ENCODE data around the gene FGFR2.

The FGFR2 gene

DNA sequence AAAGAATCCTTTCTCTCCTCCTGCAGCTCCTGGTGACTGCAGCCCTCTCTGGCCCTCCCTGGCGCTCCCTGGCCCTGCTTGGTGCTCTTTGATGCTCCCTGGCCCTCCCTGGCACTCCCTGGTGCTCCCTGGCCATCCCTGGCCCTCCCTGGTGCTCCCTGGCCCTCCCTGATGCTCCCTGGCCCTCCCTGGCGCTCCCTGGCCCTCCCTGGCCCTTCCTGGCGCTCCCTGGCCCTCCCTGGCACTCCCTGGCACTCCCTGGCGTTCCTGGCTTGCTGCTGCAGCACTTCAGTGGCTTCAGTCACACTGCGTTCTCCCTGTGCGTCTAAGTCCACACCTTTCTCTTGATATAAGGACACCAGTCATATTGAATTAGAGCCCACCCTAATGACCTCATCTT is 15.2 kb upstream of the FGFR2 start:
- TF ChIP-seq, protein P1, sequence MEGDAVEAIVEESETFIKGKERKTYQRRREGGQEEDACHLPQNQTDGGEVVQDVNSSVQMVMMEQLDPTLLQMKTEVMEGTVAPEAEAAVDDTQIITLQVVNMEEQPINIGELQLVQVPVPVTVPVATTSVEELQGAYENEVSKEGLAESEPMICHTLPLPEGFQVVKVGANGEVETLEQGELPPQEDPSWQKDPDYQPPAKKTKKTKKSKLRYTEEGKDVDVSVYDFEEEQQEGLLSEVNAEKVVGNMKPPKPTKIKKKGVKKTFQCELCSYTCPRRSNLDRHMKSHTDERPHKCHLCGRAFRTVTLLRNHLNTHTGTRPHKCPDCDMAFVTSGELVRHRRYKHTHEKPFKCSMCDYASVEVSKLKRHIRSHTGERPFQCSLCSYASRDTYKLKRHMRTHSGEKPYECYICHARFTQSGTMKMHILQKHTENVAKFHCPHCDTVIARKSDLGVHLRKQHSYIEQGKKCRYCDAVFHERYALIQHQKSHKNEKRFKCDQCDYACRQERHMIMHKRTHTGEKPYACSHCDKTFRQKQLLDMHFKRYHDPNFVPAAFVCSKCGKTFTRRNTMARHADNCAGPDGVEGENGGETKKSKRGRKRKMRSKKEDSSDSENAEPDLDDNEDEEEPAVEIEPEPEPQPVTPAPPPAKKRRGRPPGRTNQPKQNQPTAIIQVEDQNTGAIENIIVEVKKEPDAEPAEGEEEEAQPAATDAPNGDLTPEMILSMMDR (IDR thresholded peaks at IDR 0.05; ENCODE audit: control extremely low read depth, extremely low read depth, low read depth, missing control alignments): no peak
- CTCF ChIA-PET: interaction anchor here (1.5 kb wide), 1 partner anchor 670 kb away, joined by 4 read pairs; no protein-coding TSS in a partner anchor
- POLR2A ChIA-PET: no interaction called here
- DNase-seq (ENCODE audit: extremely low spot score): no peak

DNA sequence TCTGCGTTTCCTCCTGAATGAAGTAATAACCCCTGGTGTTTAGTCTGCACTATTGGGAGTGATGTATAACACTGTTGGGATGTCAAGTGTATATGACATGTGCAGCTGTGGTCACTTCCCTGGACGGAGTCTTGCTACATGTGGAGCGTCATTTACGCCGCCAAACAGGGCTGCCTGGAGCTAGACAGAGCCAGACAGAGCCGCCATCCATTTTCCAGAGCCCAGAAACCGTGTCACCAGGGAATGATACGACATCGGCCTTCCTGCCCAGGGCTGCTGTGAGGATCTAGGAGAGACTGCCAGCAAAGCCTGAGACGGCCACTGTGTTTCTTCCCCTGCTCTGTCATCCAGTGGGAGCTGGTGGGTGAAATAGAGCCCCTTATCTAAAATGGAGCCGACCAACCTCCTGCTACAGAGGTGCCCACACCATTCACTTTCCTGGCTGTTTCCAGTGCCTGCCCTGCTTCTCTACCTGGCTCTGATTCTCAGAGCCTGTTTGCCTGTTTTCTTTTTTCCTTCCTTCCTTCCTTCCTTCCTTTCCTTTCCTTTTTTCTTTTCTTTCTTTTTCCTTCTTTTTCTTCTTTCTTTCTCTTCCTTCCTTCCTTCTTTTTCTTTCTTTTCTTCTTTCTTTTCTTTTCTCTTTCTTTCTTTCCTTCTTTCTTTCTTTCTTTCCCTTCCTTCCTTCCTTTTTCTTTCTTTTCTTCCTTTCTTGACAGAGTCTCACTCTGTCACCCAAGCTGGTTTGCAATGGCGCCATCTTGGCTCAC is 13.3 kb upstream of the FGFR2 start:
- POLR2A ChIA-PET: no interaction called here
- CTCF ChIA-PET: interaction anchor here (1.1 to 1.8 kb wide), 4 partner anchors 11 to 662 kb away, joined by 3 to 8 read pairs (median 4); no protein-coding TSS in a partner anchor
- TF ChIP-seq, protein P1 (IDR thresholded peaks at IDR 0.05; ENCODE audit: control extremely low read depth, extremely low read depth, low read depth, missing control alignments): no peak
- no peak for DNase-seq (ENCODE audit: extremely low spot score)

DNA sequence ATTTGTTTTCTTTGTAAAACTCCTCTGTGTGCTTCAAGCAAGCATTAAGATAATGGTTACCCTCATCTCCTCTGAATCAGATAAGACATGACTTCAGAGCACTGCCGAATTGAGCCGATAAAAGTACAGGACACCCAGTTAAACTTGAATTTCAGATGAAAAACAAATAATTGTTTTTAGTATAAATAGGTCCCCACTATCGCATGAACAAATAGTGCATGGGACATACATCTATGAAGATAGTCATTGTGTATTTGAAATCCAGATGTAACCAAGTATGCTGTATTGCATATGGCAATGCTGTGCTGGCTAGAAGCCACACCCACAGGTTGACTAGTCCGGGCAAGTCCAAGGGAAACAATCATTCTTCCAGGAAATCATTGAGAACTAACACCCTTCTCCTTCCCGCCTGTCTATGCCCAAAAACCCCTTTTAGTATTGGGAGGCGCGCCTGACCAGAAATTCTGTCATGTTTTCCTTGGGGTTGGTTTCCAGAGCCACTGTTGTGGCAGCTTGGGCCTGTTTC is 12.6 kb upstream of the FGFR2 start:
- no peak for DNase-seq (ENCODE audit: extremely low spot score)
- POLR2A ChIA-PET: no interaction called here
- CTCF ChIA-PET: interaction anchor here (0.8 to 1.8 kb wide), 4 partner anchors 10 to 662 kb away, joined by 3 to 8 read pairs (median 4); no protein-coding TSS in a partner anchor
- TF ChIP-seq, protein P1 (IDR thresholded peaks at IDR 0.05; ENCODE audit: control extremely low read depth, extremely low read depth, low read depth, missing control alignments): no peak

DNA sequence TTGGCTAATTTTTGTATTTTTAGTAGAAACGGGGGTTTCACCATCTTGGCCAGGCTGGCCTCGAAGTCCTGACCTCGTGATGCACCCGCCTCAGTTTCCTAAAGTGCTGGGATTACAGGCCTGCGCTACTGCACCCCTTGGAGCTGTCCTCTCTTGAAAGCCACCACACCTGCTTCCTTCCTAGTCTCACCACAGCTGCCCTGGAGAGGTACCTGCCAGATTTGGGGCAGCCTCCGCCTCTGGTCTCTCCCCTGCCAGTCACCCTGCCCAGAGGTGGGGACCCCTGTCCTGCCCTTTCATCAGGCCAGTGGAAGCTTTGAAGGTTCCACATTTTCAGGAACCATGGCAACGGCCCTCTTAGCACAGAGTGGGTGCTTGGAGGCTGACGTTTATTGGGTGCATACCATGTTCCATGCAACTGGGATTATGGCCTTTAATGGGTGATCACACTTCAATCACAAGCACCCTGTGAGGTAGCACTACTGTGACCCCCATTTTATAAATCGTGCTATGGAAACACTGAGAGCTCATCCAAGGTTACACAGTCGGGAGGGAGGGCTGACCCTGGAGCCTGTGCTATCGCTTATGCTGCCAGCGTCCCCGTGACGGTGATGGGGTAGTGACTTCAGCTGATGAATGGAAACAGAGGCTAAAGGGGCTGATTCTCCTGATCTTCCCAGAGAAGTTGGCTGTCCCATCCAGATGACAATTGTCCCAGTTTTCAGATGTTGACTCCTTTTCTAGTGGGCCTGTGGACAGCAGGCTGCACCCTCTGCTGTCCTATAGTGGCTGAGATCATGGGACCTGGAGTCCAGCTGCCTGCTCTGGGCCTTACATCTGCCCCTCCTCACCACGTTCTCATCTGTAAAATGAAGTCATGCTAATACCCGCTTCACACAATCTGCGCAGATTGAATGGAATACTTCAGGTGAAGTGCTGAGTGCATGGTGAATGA is 11.5 kb upstream of the FGFR2 start:
- TF ChIP-seq, protein P1 (IDR thresholded peaks at IDR 0.05; ENCODE audit: control extremely low read depth, extremely low read depth, low read depth, missing control alignments): no peak
- POLR2A ChIA-PET: no interaction called here
- CTCF ChIA-PET: interaction anchor here (0.8 to 2.6 kb wide), 6 partner anchors 9 to 664 kb away, joined by 3 to 10 read pairs (median 6); no protein-coding TSS in a partner anchor
- no peak for DNase-seq (ENCODE audit: extremely low spot score)

DNA sequence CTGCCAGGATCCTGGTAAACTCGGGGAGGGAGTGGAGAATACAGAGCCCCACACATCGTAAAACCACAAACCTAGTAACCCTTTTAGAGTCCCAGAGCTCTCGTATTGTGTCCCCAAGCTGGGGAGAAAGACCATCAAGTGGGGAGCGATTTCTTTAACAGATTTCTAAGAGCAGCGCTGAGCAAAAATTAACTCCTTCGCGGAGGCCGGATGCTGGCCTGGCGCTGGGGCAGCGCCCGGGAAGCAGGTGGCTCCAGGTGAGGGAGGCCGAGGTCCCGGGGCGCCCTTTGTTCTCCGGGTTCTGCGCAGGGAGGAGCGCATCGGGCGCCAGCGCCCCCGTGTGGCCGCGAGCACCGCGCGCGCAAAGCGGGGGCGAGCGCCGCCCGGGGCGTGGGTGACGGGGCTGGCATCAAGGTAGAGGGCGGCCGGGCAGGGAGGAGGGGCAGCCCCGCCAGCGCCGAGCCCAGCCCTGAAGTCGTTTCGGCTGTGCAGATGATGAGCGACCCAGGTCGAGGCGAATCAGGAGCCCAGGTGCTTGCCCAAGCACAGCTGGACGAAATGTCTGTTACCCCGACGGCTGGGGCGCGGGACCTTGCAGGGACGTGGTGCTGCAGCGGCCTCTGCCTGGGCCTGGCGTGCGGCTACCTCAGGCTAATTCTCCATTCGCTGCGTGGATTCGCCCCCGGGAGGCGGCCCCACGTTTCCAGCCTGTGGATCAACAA is 10.4 kb upstream of the FGFR2 start:
- DNase-seq (ENCODE audit: extremely low spot score): peak; percentile 79
- ChIA-PET CTCF (interaction anchor here (1.1 to 2.6 kb wide), 5 partner anchors 9 to 663 kb away, joined by 4 to 10 read pairs (median 5); partner anchors contain the start of gene FGFR2), POLR2A (no interaction called here)
- TF ChIP-seq, protein P1 (IDR thresholded peaks at IDR 0.05; ENCODE audit: control extremely low read depth, extremely low read depth, low read depth, missing control alignments): peak; percentile 64
